NCI-H2081 (cell line): ENCODE measurements around the gene NEURL2.
A peak's percentile ranks its signal among the peaks of the same experiment; 100 is the strongest.
"Not testable (repeated sequence)": the region's sequence is repeated elsewhere in the genome, so short reads cannot be mapped to it uniquely, and the experiment has no call there.

Experiments
- DNase-seq, 2 experiments: peaks; one replicate each; lab custom pipeline; 2025; lab: John Stamatoyannopoulos, UW

NEURL2 gene

DNA sequence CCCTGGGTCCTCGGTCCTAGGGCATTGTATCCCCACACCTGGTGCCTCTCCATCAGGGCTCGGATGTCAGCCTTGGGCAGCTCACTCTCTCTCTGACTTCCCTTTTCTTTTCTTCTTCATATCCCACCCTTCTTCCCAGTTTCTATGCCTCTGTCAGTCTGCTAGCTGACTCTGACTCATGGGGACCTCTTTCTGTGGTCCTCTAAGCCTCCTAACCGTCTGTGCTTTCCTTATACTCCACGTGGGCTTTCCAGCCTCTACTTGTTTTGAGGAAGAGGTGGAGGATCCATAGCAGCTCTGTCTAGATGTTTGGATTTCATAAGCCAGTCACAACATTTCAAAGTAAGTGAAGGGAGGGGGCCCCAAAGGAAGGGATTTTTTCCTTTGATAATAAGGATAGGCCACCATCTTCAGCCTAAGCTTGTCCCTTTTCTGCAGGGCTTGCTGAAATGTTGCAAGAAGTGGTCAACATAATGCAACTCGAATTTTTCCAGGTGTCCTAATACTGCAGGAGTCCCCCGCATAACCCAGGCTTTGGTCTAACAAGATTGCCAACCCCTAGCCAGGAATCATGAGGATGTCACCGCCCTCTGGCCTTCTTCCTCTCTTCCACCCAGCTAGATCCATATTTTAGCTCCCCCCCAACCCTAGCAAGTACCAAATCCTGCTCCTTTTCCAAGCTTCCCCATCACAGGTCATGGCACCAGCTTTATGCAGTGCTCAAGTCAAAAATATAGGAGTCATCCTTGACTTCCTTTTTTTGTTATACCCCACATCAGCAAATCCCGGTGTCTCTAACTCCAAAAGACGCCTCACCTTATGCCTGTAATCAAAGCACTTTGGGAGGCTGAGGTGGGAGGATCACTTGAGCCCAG, 29.7 kb upstream of the NEURL2 start:
- DNase-seq: no peak

DNA sequence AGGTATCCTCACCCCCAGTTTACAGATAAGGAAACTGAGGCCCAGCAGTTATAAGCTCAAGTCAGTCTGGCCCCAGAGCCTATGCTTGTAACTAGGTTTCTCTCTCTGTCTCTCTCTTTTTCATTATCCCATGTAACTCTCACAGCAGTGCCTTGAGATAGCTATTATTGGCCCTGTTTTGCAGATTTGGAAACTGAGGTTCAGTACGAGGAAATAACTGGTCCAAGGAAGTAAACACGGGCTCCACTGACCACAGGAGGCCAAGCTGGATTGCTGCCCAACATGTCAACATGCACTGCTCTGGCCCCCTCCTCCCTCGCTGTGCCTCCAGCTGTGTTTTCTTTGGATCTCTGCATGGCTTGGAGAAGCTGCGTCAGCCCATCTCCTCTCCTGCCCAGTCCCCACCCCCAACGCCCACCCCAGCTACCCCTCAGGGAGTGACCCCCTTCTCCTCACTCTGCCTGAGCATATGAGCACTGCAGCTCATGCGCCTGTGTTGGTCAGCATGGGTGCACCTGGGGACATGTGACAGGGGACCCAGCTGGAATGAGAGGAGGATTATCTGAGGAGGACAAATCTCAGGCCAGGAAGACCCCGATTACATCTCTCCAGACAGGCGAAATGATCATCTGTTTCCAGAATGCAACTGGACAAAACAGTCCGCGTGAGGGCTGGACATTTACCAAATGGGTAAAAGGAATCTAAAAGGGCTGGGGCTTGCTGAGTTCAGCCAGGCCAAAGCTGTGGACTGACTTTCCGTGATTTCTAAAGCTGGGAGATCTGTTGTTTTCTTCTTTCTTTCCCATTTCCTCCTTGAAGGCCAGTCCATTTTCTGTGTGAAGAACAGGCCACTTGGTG, 28.8 kb upstream of the NEURL2 start:
- DNase-seq: no peak

DNA sequence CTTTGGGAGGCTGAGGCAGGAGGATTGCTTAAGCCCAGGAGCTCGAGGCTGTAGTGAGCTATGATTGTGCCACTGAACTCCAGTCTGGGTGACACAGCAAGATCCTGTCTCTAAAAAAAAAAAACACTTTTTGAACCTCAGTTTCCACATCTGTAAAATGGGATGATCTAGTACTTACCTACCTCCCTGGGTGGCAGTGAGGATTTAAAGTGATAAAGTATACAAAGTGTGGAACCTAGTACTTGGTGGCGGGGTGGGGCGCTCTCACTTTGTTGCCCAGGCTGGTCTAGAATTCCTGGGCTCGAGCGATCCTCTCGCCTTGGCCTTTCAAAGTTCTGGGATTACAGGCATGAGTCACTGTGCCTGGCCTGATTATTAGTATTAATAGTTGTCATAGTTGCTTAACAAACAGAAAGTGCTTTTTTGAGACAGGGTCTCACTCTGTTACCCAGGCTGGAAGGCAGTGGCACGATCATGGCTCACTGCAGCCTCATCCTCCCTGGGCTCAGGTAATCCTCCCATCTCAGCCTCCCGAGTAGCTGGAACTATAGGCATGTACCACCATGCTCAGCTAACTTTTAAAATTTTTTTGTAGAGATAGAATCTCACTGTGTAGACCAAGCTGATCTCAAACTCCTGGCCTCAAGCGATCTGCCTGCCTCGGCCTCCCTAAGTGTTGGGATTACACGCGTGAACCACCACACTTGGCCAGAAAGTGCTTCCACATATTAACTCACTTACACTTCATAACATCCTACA, 27.9 kb upstream of the NEURL2 start:
- DNase-seq: no peak

DNA sequence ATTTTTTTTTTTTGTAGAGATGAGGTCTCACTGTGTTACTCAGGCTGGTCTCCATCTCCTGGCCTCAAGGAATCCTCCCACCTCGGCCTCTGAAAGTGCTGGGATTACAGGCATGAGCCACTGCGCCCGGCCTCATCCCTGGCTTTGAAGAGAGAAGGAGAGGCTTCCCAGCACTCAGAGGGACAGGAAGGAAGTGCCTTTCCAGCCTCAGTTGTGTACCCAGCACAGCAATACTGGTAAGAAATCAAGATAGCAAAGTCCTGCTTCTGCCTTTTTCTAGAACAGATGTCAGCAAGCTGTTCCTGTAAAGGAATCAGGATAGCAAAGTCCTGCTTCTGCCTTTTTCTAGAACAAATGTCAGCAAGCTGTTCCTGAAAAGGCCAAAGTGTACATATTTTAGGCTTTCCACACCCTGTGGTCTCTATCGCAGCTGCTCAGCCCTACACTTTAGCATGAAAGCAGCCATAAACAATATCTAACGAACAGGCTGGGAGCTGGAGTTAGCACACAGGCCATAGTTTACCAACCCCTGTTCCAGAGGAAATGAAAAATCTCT, 27.3 kb upstream of the NEURL2 start:
- no peak for DNase-seq

DNA sequence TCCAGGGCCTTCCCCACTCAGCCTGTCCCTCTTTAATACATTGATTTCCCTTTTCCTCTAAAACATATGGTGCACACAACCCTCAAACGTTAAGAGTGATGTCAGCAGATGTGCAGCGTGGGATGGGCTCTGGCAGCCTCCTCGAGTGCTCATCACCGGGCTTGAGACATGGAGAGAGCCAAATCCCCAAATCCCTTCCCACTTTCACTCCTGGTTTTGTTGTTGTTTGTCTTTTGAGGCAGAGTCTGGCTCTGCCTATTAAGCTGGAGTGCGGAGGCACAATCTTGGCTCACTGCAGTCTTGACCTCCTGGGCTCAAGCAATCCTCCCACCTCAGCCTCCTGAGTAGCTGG, 26.8 kb upstream of the NEURL2 start:
- no peak for DNase-seq

DNA sequence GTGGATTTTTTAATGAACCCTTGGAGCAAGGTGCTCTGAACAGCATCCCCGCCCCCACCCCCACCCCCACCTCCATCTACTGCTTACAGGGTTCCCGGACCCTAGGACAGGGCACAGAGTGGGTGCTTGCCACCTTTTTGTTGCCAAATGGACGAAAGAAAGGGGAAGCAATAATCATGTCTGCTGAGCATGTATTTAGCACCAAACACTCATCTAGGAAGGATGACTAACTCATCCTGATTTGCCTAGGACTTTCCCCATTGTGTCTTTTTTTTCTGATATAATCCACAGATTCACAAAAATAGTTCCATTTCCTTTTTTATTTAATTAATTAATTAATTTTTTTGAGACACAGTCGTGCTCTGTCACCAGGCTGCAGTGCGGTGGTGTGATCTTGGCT, 22.1 kb upstream of the NEURL2 start:
- DNase-seq: no peak

DNA sequence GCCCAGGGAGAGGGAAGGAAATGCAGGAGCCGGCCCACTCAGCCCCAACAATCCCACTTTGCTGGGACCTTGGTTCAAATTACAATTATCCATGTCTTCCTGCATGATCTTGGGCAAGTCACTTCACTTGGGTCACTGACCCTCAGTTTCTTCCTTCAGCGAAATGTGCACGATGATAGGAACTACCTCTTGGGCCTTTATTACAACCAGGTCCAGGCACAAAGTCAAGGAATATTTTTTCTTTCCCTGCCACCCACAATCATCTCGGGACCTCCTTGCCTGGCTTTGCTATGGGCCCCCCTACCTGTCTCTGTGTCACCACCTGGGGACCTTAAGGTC, 21.3 kb upstream of the NEURL2 start:
- DNase-seq: no peak

DNA sequence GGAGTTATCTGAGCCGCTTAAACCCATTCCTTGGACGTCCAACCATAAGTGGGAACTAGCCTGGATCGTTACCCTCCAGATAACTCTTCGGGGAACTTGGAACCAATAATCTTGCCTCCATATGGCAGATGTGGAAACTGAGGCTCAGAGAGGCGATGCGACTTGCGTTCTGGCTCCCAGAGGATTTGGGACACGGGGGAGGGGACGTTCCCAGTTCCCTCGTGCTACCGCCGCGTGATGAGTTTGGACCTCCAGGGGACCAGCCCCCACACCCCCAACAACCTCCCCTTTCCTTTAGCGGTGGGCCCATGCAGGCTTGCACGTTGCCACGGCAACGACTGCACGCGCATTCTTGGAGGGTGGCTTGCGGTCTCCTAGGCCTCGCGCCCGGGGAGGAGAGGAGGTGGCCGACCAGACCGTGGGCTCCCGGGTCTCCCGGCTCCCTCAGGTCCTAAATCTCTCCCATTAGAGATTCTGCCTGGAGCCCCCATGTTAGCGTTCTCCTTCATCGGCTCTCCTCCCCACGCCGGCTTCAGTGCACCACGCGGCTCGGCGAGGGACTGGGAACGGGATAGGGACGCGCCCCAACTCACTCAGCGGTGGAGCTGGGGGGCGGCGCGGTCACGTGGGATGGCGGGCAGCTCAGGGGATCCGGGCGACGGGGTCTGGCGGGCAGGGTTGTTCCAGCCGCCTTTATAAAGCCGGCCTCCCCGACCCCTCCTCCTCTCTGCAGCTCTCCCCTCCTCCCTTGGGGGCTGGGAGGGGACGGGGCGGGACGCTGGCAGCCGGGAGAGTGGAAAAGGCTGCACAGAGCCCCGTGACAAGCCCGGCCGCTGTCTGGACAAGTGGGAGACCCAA, 20.7 kb upstream of the NEURL2 start, which contains the start of gene PLTP:
Gene PLTP (minus strand): TSS at position 670 of the 858 bp plus-strand sequence. CDS start 703 bp downstream, outside the sequence.
- no peak for DNase-seq

DNA sequence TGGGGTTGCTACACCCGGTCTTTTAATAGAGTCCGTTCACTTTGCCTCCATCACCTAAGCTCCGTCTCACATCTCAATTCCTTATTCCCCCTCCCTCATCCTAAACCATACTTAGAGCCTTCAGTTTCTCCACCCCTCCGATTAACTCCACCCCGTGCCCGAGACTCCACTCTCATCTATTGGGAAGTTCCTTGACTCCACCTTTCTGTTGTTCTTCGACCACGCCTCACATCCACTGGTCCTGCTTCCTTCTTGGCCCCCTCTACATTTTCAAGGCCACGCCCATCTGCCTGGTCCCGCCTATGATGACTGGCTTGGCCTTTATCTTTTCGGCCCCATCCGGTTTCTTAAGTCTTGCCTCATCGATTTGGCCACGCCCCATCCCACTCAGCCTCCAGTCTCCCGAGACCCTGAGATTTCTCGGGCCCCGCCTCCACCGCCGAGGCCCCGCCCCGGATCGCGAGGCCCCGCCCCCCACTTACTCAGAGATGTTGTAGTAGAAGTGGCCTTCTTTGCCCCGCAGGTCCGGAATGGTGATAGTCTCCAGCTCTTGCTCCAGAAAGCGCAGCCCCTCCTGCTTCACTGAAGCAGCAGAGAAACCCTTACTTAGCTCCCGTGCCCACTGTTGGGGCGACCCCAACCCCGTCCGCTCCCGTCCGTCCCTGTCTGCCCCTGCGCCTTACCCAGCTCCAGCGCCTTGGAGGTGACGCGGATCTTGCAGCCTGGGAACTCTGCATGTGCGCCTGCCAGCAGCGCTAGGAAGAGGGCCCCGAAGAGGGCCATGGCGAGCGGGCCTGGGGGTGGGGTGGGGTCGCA, 19.9 kb upstream of the NEURL2 start:
- DNase-seq: peak; percentile 49 to 66

DNA sequence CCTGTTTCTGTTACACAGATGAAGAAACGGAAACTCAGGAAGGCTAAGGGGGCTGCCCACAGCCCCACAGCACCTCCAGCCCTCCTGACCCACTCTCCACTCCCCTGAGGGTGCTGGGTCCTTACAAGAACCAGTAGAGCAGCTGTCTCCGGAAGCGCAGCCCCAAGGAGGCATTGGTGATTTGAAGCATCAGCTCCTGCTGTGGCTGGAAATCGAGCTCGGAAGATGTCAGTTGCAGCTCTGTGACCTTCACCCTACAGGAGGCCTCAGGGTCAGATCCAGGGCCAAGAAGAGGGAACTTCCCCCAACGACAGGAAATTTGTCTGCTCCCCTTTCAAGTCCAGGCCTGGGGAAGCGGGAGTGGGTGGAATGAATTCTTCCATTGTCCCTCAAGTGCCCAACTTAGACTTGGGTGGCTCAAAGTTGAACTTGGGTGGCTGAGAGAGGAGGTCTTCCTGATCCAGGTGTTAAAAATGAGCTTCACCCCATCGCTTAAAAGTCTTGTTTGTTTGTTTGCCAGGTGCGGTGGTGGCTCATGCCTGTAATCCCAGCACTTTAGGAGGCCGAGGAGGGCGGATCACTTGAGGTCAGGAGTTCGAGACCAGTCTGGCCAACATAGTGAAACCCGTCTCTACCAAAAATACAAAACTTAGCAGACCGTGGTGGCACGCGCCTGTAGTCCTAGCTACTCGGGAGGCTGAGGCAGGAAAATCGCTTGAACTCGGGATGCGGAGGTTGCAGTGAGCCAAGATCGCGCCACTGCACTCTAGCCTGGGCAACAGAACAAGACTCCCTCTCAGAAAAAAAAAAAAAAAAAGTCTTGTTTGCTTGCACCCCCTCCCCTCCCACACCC, 19.0 kb upstream of the NEURL2 start:
- DNase-seq: no peak

DNA sequence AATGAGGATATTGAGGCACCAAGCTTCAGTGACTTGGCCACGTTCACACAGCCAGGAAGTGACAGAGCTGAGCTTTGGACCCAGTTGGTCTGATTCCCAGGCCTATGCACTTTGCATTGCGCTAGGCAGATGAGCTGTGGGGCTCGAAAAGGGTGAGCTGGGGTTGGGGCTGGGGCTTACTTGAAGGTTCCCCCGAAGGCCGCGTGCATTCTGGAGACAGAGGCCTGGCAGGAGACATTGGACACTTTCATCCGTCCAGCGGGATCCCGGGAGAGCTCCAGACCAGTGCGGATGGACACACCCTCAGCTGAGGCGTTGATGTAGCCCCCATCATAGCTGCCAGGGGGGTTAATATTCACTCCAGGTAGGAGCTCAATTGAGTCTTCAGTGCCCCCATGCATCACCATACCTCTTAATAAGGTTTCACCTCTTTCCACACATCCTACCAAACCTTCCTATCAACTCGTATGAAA, 18.4 kb upstream of the NEURL2 start:
- DNase-seq: no peak

DNA sequence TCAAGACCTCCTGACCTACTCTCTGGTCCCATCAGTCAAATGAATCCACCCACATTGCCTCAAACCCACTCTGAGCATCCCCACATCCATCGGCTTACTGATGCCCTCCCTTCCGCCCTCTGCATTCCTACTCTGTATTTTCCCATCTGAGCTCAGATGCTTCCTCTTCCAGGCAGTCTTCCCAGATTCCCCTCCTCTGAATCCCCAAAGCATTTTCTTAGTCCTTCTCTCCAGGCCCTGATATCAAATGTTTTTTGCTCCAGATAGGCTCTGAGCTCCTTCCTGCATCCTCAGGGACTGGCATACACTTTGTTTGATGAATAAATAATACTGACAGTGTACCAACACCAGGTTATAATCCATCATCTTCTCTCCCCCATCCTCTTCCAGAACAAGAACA, 17.1 kb upstream of the NEURL2 start:
- no peak for DNase-seq

DNA sequence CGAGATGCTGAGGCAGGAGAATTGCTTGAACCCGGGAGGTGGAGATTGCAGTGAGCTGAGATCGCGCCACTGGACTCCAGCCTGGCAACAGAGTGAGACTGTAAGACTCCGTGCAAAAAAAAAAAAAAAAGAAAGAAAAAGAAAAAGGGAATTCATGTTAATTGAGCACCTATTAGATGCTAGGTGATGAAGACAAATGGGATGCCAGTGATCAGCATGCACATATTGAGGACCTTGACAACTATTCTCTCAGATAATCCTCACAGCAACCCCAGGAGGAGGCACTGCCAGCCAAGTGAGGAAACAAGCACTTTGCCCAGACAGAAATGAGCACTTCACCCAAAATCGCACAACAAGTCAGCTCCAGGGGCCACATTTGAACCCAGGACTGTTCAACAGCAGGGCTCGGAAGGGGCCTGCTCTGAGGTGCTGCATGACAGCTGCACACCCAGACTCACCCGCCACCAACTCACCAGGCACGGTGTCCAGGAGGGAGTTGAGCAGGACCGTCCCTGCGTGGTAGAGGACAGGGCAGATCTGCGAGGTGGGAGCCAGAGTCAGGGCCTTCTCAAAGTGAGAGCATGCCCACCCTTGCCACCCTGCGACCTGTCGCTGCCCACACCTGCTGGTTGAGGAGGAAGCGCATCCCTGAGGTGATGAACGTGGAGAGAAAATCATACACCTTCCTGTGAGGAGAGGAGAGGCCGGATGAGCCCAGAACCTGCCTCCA, 16.4 kb upstream of the NEURL2 start:
- DNase-seq: no peak

DNA sequence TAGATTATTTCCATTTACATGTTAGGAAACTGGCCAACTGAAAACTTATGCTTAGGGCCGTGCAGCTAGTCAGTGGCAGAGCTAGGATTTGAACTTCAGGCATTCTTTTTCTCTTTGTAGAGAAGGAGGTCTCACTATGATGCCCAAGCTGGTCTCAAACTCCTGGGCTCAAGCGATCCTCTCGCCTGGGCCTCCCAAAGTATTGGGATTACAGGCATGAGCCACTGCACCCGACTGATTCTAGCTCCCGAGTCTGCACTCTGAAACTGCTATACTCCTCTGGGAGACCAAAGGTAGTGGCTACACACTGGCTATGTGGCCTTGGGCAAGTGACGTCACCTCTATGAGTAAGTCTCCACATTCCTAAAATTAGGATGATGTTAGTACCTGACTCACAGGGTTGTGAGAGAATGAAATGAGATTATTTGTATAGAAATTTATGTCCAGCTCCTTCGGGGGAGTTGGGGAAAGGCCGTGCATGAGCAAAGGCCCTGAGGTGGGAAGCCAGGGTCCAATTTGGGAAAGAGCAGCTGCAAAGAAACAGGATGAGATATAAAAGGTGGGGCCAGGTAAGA, 14.6 kb upstream of the NEURL2 start:
- no peak for DNase-seq

DNA sequence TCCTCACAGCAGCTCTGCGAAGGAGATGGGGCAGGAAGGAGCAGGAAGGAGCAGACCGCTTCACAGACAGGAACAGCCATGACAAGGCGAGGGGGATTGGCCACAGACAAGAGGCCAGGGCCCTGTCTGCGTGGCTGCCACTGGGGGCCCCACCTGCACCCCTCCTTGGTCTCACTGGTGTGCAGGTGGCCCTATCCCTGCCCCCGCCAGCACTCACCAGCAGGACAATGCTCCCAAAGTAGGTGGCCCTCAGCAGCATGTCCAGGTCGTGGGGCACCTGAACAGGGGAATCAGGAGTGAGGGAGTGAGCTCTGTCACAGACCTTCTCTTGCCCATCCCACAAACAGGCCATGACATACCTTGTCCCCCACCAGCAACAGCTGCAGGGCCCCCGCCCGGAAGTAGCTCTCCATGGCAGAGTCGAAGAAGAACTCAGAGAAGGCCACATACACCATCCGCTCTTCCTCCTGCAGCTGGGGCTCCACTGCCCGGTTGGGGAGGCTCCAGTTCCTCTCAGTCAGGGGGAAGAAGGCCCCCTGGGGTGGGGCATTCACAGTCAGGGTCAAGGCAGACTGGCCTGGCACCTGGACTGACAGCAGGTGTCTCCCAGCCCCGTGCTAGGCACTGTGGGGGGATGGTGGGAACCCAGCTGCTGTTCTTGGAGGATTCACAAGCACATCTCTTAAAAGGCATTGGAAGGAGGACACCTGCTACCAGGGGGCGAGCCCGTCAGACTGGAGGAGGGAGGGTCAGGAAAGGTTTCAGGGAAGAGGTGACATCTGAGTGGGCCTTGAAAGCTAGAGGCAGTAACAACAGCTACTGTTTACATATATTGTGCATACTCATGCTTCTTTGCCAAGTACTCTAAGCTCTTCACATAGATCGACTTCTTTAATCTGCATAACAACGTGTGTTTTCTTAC, 13.8 kb upstream of the NEURL2 start:
- no peak for DNase-seq

DNA sequence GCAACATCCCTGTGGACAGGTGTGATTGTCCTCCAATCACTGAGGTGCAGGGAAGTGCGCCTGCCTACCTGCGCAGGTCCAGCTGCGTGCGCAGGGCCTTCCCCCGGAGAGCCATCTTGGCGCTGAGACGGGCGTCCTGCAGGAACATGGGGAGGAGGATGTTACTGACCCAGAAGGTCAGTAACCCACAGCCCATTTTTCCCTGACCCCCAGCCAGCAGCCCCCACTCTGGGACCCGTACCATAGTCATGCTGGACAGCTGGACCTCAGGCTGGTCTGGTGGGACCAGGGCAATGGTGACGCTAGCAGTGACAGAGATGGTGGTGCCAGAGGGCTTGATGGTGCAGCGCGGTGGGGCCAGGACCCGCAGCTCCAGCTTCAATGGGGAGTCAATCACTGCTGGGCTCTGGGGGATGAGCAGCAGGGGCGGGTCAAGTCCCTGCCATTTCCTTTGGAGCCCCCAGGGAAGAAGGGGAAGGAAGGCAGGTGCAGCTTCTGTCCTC, 11.2 kb upstream of the NEURL2 start:
- DNase-seq: no peak

DNA sequence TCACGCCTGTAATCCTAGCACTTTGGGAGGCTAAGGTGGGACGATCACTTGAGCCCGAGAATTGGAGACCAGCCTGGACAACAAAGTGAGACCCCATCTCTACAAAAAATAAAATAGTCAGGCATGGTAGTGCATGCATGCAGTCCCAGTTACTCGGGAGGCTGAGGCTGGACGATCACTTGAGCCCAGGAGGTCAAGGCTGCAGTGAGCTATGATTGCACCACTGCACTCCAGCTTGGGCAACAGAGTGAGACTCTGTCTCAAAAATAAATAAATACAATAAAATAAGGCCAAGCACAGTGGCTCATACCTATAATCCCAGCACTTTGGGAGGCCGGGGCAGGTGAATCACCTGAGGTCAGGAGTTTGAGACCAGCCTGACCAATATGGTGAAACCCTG, 10.3 kb upstream of the NEURL2 start:
- DNase-seq: not testable (repeated sequence)
